DOHH2 (cell line): ENCODE measurements around the gene TENT5A.

Source experiments
- EZH2phosphoT487 ChIP-seq: fragments of 200-600 bp; sonication (generic); IDR thresholded peaks from 2 replicates; pipeline ENCODE4 v1.6.1; 2017; ENCODE audit warnings: borderline replicate concordance, mild to moderate bottlenecking, antibody characterized with exemption, low read length, moderate library complexity, mixed read lengths
- TF ChIP-seq, protein P1 (sequence below): fragments of 200-600 bp; sonication (generic); IDR thresholded peaks from one replicate; pipeline ENCODE4 v1.5.1; 2014; ENCODE audit warnings: antibody characterized with exemption, mild to moderate bottlenecking, low read depth, low read length; ENCODE audit not compliant: poor library complexity, severe bottlenecking

DNA sequence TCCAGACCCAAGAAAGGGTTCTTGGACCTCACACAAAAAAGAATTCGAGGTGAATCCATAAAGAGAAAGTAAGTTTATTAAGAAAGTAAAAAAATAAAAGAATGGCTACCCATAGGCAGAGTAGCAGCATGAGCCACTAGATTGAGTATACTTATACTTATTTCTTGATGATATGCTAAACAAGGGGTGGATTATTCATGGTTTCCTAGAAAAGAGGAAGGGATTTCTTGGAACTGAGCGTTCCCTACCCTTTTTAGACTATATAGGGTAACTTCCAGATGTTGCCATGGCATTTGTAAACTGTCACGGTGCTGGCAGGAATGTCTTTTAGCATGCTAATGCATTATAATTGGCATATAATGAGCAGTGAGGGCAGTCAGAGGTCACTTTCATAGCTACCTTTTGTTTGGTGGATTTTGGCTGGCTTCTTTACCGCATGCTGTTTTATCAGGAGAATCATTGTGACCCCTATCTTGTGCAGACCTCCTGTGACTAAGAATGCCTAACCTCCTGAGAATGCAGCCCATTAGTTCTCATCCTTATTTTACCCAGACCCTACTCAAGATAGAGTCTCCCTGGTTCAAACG is 44.3 kb downstream of the TENT5A start:
- TF ChIP-seq, protein P1, sequence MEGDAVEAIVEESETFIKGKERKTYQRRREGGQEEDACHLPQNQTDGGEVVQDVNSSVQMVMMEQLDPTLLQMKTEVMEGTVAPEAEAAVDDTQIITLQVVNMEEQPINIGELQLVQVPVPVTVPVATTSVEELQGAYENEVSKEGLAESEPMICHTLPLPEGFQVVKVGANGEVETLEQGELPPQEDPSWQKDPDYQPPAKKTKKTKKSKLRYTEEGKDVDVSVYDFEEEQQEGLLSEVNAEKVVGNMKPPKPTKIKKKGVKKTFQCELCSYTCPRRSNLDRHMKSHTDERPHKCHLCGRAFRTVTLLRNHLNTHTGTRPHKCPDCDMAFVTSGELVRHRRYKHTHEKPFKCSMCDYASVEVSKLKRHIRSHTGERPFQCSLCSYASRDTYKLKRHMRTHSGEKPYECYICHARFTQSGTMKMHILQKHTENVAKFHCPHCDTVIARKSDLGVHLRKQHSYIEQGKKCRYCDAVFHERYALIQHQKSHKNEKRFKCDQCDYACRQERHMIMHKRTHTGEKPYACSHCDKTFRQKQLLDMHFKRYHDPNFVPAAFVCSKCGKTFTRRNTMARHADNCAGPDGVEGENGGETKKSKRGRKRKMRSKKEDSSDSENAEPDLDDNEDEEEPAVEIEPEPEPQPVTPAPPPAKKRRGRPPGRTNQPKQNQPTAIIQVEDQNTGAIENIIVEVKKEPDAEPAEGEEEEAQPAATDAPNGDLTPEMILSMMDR: no peak
- TF ChIP-seq EZH2phosphoT487: no peak
